ENCODE data around the gene SRRM5. TPM values are rescaled to one million over a fixed set of nuclear protein-coding genes. Genes with fewer than 3 reads are reported as not detected.

The SRRM5 gene
- total and polyA plus RNA-seq, 2 of the 4 experiments (the other 2 are of a cell fraction) = 0.10 TPM; not detected in 1

DNA sequence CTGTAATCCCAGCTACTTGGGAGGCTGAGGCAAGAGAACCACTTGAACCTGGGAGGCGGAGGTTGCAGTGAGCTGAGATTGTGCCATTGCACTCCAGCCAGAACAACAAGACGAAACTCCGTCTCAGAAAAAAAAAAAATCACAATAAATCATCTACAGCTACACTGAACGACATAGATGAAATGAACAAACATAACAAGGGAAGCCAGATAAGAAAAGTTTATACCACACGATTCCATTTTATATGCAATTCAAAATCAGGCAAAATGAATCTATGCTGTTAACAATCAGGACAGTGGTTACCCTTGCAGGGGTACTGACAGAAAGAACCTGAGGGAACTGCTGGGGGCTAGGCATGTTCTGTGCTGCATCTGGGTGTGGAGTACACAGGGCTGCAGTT is 42.2 kb upstream of the SRRM5 start:
- no peak for ATAC-seq (ENCODE audit: low read depth)
- intact Hi-C loops (cut with micrococcal nuclease) = no loop called here
- no peak overlapping the region for H3K23ac ChIP-seq (ENCODE audit: low read depth, low read length)

More for the DNA sequence above, 42.2 kb upstream of the SRRM5 start:
- Histone ChIP-seq H3K9me1 (ENCODE audit: insufficient read depth, low read length) (peaks cover 6% of the 10 kb centered on the region; the same call in 1 of the 2 replicates), H4K20me1 (ENCODE audit: insufficient read depth, low read length) (no peaks in the 10 kb centered on the region), H2AK5ac (ENCODE audit: low read depth, low read length) (no peak overlapping the region), H3K4ac (ENCODE audit: low read depth, low read length) (no peak overlapping the region), H2AK9ac (replicated peaks; ENCODE audit: low read depth, low read length, poor library complexity) (no peak overlapping the region), H2AFZ (replicated peaks; ENCODE audit: low read length, poor library complexity) (no peak overlapping the region), H3K56ac (ENCODE audit: extremely low read depth, insufficient read depth, low read length) (no peak overlapping the region), H3K9ac (ENCODE audit: low read depth, low read length) (no peak overlapping the region), H3K4me1 (ENCODE audit: control insufficient read depth, insufficient read depth, low read length) (peaks cover 4% of the 10 kb centered on the region), H3K4me2 (ENCODE audit: low read depth, low read length) (no peak overlapping the region), H2BK120ac (ENCODE audit: low read depth, low read length) (no peak overlapping the region), H3K27ac (ENCODE audit: insufficient read depth, low read length) (no peak overlapping the region), H3K36me3 (ENCODE audit: control insufficient read depth, insufficient read depth, low read length) (0 out of 2 replicates have a peak, but pooled peaks cover 1% of the 10 kb centered on the region), H4K5ac (ENCODE audit: low read depth, low read length) (no peak overlapping the region), H4K91ac (ENCODE audit: insufficient read depth, low read depth, low read length) (no peak overlapping the region), H4K8ac (ENCODE audit: low read depth in 2 of 2, low read length in 2 of 2) (no peak overlapping the region), H3K4me3 (ENCODE audit: insufficient read depth, low read depth, low read length) (no peak overlapping the region), H3K9me3 (ENCODE audit: control insufficient read depth, insufficient read depth, low read length) (no peaks in the 10 kb centered on the region), H3K18ac (ENCODE audit: low read depth, low read length) (no peak overlapping the region), H2BK15ac (ENCODE audit: low read depth, low read length) (no peak overlapping the region), H3K14ac (replicated peaks; ENCODE audit: low read depth, low read length) (no peak overlapping the region), H3K27me3 (ENCODE audit: control insufficient read depth, insufficient read depth, low read length) (no peaks in the 10 kb centered on the region), H3K79me1 (ENCODE audit: low read depth in 1 of 2, low read length in 2 of 2) (peaks cover 37 to 62% of the 10 kb centered on the region in 2 experiments), H2BK20ac (ENCODE audit: low read depth, low read length) (no peak overlapping the region), H2BK5ac (ENCODE audit: low read depth, low read length, poor library complexity, severe bottlenecking) (no peak overlapping the region)
- ChIA-PET CTCF (no interaction called here), POLR2A (ENCODE audit: unreplicated experiment) (no interaction called here)
- in situ Hi-C loops (cut with MboI; ENCODE audit: low sequenced_read_pairs) = no loop called here
- dilution Hi-C loops (cut with HindIII; ENCODE audit: low sequenced_read_pairs, unreplicated experiment) = no loop called here
- DNase-seq = no peak
- WGBS, 2 experiments (ENCODE audit: extremely low coverage in 2 of 2, insufficient read length in 1 of 2) = 100% methylated on average over 1 of the region's 5 CpGs; no CpG with 5 or more reads in 1 of the 2 experiments
- no TSS peak for BruUV-seq (replicated peaks)
- TF ChIP-seq RAD21 (IDR thresholded peaks at IDR 0.05; ENCODE audit: low read length) (no peak), MAZ (IDR thresholded peaks at IDR 0.05; ENCODE audit: borderline replicate concordance, low read depth, low read length) (no peak), ELK1 (IDR thresholded peaks at IDR 0.05; ENCODE audit: borderline replicate concordance, low read depth, low read length) (no peak), CHD1 (IDR thresholded peaks at IDR 0.05; ENCODE audit: low read depth, low read length) (no peak), SMC3 (IDR thresholded peaks at IDR 0.05; ENCODE audit: low read depth, low read length) (no peak), RCOR1 (IDR thresholded peaks at IDR 0.05; ENCODE audit: insufficient replicate concordance, low read length) (no peak), NFE2L2 (IDR thresholded peaks at IDR 0.05; ENCODE audit: low read depth, low read length) (no peak), CEBPB (IDR thresholded peaks at IDR 0.05; ENCODE audit: low read depth, low read length) (no peak), FOS (IDR thresholded peaks at IDR 0.05; ENCODE audit: low read depth, low read length) (no peak), MAFK (IDR thresholded peaks at IDR 0.05; ENCODE audit: low read depth, low read length) (no peak), POLR2A (IDR thresholded peaks at IDR 0.05; ENCODE audit: low read depth, low read length) (no peak), BHLHE40 (IDR thresholded peaks at IDR 0.05; ENCODE audit: low read depth, low read length) (no peak), MXI1 (IDR thresholded peaks at IDR 0.05; ENCODE audit: borderline replicate concordance, low read depth, low read length) (no peak), RFX5 (IDR thresholded peaks at IDR 0.05; ENCODE audit: low read depth, low read length) (no peak)
- TF ChIP-seq, protein P1, sequence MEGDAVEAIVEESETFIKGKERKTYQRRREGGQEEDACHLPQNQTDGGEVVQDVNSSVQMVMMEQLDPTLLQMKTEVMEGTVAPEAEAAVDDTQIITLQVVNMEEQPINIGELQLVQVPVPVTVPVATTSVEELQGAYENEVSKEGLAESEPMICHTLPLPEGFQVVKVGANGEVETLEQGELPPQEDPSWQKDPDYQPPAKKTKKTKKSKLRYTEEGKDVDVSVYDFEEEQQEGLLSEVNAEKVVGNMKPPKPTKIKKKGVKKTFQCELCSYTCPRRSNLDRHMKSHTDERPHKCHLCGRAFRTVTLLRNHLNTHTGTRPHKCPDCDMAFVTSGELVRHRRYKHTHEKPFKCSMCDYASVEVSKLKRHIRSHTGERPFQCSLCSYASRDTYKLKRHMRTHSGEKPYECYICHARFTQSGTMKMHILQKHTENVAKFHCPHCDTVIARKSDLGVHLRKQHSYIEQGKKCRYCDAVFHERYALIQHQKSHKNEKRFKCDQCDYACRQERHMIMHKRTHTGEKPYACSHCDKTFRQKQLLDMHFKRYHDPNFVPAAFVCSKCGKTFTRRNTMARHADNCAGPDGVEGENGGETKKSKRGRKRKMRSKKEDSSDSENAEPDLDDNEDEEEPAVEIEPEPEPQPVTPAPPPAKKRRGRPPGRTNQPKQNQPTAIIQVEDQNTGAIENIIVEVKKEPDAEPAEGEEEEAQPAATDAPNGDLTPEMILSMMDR (conservative IDR thresholded peaks at IDR 0.05; ENCODE audit: low read depth, low read length) = no peak
- TF ChIP-seq, protein P2, sequence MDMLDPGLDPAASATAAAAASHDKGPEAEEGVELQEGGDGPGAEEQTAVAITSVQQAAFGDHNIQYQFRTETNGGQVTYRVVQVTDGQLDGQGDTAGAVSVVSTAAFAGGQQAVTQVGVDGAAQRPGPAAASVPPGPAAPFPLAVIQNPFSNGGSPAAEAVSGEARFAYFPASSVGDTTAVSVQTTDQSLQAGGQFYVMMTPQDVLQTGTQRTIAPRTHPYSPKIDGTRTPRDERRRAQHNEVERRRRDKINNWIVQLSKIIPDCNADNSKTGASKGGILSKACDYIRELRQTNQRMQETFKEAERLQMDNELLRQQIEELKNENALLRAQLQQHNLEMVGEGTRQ (IDR thresholded peaks at IDR 0.05; ENCODE audit: low read depth, low read length) = no peak
